Superior temporal gyrus (tissue), 1 donor: ENCODE data around the gene KDM4C.
A peak's percentile ranks its signal among the peaks of the same experiment; 100 is the strongest.

ENCODE experiments used
- DNase-seq: peaks from one replicate; pipeline ENCODE4 v3.0.0-alpha.2; 2016; ENCODE audit errors: extremely low spot score

KDM4C gene

DNA sequence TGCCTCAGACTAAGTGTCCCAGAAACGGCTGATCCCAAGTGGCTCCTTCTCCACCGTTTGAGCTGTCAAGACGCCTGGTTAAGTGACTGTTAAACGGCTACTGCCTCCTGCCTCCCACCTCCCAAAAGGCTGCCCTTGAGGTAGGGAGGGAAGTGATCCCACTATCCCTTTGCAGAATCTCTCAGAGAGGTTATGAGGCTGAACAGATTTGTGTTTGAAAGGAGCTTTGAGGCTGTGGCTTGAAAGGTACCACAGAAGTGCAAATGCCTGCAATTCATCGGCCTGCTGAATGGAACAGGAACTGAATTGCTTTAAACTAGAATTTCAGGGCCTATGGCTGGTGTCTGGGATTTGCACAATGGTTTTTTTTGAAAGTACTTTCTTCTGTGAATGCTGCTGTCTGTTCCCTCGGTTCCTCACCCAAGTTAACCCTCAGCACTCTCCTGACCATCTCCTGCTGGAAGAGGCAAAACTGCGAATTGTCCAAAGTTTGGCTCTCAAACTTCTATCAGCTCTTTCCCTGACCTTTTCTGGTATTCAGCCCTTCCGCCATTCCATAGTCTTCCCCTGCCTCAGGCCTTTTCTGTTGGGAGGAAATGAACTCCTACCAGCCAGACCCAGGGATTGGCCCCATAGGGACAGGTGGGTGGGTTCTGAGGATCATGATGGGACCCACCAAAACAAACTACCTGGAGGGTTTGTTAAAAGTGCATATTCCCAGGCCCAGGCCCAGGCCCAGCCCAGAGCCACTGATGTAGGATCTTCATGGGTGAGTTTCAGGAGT is 453.3 kb downstream of the KDM4C start:
- no peak for DNase-seq

DNA sequence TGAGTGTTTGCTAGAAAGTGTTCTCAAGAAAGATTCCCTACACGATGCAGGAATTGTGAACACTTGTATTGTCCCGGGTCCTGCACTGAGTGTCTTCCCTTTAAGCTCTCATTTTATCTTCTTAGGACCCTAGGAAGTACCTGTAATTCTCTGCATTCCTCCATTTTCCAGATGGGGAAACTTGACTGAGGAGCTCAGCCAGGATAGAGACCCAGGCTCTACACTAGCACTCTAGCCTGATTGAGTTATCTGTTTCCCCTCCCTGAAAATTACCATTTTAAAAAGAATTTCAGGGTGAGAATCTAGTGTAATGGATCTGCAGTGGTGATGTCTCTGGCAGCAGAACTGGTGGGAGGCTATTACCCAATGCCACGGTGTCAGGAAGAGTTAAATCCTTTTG is 453.9 kb downstream of the KDM4C start:
- peak; percentile 13 for DNase-seq

DNA sequence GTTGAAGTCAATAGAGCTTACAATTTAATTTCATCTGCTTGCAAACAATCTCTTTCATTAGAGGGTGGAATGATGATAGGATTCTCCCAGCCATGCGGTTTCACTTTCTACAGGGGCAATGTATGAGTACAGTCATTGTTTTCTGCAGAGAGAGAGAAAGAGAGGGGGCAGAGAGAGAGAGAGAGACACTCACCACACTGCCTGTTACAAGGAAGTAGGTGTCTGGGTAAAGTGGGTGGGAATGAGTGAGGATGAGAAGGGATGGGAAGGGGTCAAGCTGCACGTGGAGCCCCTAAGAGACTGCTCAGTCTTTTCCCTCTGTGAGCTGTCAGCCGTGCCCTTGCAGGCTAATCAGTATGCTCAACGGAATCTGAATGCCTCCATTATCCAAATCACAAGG is 454.3 kb downstream of the KDM4C start:
- DNase-seq: peak; percentile 71

DNA sequence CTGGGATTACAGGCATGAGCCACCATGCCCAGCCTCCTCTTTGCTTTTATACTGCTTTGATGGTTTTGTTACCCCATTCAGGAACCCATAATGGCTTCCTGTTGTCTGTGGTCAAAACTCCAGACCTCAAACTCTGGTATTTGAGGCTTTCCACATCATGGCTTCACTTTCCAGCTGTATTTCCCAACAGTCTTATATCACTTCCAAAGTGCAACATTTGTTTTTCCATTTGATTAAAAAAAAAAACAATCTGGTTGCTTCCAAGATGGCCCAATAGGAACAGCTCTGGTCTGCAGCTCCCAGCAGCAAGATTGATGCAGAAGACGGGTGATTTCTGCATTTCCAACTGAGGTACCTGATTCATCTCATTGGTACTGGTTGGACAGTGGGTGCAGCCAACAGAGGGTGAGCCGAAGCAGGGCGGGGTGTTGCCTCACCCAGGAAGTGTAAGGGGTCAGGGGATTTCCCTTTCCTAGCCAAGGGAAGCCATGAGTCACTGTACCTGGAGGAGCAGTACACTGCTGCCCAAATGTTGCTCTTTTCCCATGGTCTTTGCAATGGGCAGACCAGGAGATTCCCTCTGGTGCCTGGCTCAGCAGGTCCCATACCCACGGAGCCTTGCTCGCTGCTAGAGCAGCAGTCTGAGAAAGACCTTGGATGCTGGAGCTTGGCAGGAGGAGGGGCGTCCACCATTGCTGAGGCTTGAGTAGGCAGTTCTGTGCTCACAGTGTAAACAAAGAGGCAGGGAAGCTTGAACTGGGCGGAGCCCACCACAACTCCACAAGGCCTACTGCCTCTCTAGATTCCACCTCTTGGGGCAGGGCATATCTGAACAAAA is 458.4 kb downstream of the KDM4C start:
- DNase-seq: no peak

DNA sequence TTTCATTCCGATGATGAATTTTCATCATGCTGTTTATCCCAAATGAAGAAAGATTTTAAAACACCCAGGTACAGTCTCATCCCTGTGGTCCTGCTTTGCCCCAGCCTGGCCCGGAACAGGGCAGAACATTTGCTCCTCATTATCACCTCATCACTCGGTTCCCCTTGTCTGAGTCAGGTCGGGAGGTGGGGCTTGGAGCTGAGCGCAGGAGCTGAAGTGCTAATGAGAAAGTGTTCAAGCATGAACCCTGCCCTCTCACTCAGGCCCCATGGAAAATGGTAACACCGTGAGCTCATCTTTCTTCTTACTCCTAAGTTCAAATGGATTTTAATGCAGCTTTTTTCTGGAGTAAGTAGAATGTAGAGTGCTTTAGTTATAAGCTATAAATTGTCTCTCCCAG is 466.2 kb downstream of the KDM4C start:
- DNase-seq: no peak
